UCSD-AML1 (cell line): ENCODE results near the gene SRSF6.
"Not testable (repeated sequence)": the region's sequence is repeated elsewhere in the genome, so short reads cannot be mapped to it uniquely, and the experiment has no call there.

Experiments used
- DNase-seq: peaks from one replicate; lab custom pipeline; 2025; ENCODE audit not compliant: unreplicated experiment; lab: John Stamatoyannopoulos, UW

The SRSF6 gene

GRCh38 chr20:43473381-43473704 is 15.6 kb downstream of the SRSF6 start:
- DNase-seq = no peak

GRCh38 chr20:43477193-43477592 is 19.5 kb downstream of the SRSF6 start:
- DNase-seq = no peak

- no peak for DNase-seq
Measured at GRCh38 chr20:43477619-43478018, 19.9 kb downstream of the SRSF6 start.

- DNase-seq = no peak
Measured at GRCh38 chr20:43490038-43490437, 32.3 kb downstream of the SRSF6 start.

- no peak for DNase-seq
Measured at GRCh38 chr20:43492101-43492500, 34.4 kb downstream of the SRSF6 start.

- DNase-seq = no peak
Measured at GRCh38 chr20:43495388-43495787, 37.7 kb downstream of the SRSF6 start.

GRCh38 chr20:43502021-43502420 is 44.3 kb downstream of the SRSF6 start:
- not testable (repeated sequence) for DNase-seq

GRCh38 chr20:43506238-43506637 is 48.5 kb downstream of the SRSF6 start:
- no peak for DNase-seq

- no peak for DNase-seq
Measured at GRCh38 chr20:43507150-43508080, 49.7 kb downstream of the SRSF6 start, which contains the start of gene L3MBTL1. L3MBTL1 (plus strand) TSS chr20:43507697; CDS start chr20:43513504, 5,807 bp downstream.

GRCh38 chr20:43508106-43508505 is 50.4 kb downstream of the SRSF6 start:
- DNase-seq = no peak

- no peak for DNase-seq
Measured at GRCh38 chr20:43508604-43509040, 50.9 kb downstream of the SRSF6 start.

GRCh38 chr20:43511879-43512278 is 54.2 kb downstream of the SRSF6 start:
- no peak for DNase-seq

- DNase-seq = no peak
Measured at GRCh38 chr20:43513372-43513930, 55.8 kb downstream of the SRSF6 start.
